Ramos (cell line): ENCODE results near the gene IFT57.

Experiments
- in situ Hi-C: fragments of 300-500 bp; cut with MboI; formaldehyde crosslinking; loops from one replicate; pipeline ENCODE4 v1.14.3; 2022; ENCODE audit warnings: low sequenced_read_pairs; ENCODE audit not compliant: unreplicated experiment

Gene IFT57

GRCh38 chr3:108130701-108131474 lies 91.3 kb downstream of the IFT57 start:
- in situ Hi-C loops: no loop called here

GRCh38 chr3:108130236-108130635 lies 92.0 kb downstream of the IFT57 start:
- in situ Hi-C loops: no loop called here

- in situ Hi-C loops: no loop called here
Observed at GRCh38 chr3:108127301-108127988, 94.8 kb downstream of the IFT57 start.

- in situ Hi-C loops: no loop called here
Observed at GRCh38 chr3:108126348-108126747, 95.9 kb downstream of the IFT57 start.

GRCh38 chr3:108125550-108126071 lies 96.6 kb downstream of the IFT57 start:
- in situ Hi-C loops: no loop called here

GRCh38 chr3:108125153-108125543 lies 97.1 kb downstream of the IFT57 start:
- in situ Hi-C loops: no loop called here

- in situ Hi-C loops: no loop called here
Observed at GRCh38 chr3:108124337-108125152, 97.7 kb downstream of the IFT57 start.

- in situ Hi-C loops: no loop called here
Observed at GRCh38 chr3:108123326-108123725, 98.9 kb downstream of the IFT57 start.

- in situ Hi-C loops: no loop called here
Observed at GRCh38 chr3:108122276-108122675, 99.9 kb downstream of the IFT57 start.

- in situ Hi-C loops: no loop called here
Observed at GRCh38 chr3:108119398-108120104, 102.7 kb downstream of the IFT57 start.

GRCh38 chr3:108118038-108118768 lies 104.0 kb downstream of the IFT57 start:
- in situ Hi-C loops: no loop called here

GRCh38 chr3:108117241-108117775 lies 104.9 kb downstream of the IFT57 start:
- in situ Hi-C loops: no loop called here

GRCh38 chr3:108114423-108115065 lies 107.7 kb downstream of the IFT57 start:
- in situ Hi-C loops: no loop called here

- in situ Hi-C loops: no loop called here
Observed at GRCh38 chr3:108113975-108114374, 108.2 kb downstream of the IFT57 start.

- in situ Hi-C loops: no loop called here
Observed at GRCh38 chr3:108110934-108111333, 111.3 kb downstream of the IFT57 start.
